Parathyroid adenoma (tissue), 2 donors: ENCODE results near the gene CDYL2.

ENCODE experiments used
- H2AFZ ChIP-seq: fragments of 300-600 bp; sonication (generic); one replicate; pipeline ENCODE4 v1.7.0; 2017; ENCODE audit warnings: antibody characterized with exemption, mild to moderate bottlenecking
- H3K27ac ChIP-seq: fragments of 300-600 bp; sonication (generic); one replicate; pipeline ENCODE4 v1.7.0; 2017
- H3K27me3 ChIP-seq: fragments of 300-600 bp; sonication (generic); one replicate; pipeline ENCODE4 v1.7.0; 2017; ENCODE audit warnings: low read length; ENCODE audit not compliant: control insufficient read depth, insufficient read depth
- H3K36me3 ChIP-seq: fragments of 300-600 bp; sonication (generic); one replicate; pipeline ENCODE4 v1.7.0; 2017; ENCODE audit warnings: low read length; ENCODE audit not compliant: control insufficient read depth, insufficient read depth
- H3K4me1 ChIP-seq: fragments of 300-600 bp; sonication (generic); one replicate; pipeline ENCODE4 v1.7.0; 2017; ENCODE audit warnings: control low read depth
- H3K4me2 ChIP-seq: fragments of 300-600 bp; sonication (generic); one replicate; pipeline ENCODE4 v1.7.0; 2017; ENCODE audit warnings: low read length
- H3K4me3 ChIP-seq: fragments of 300-600 bp; sonication (generic); one replicate; pipeline ENCODE4 v1.7.0; 2017; ENCODE audit warnings: low read depth, low read length
- H3K79me2 ChIP-seq: fragments of 300-600 bp; sonication (generic); one replicate; pipeline ENCODE4 v1.7.0; 2017; ENCODE audit warnings: control low read depth
- H3K9ac ChIP-seq: fragments of 300-600 bp; sonication (generic); one replicate; pipeline ENCODE4 v1.7.0; 2017; ENCODE audit warnings: mild to moderate bottlenecking
- H3K9me3 ChIP-seq: fragments of 300-600 bp; sonication (generic); one replicate; pipeline ENCODE4 v1.7.0; 2017; ENCODE audit warnings: low read length; ENCODE audit not compliant: control insufficient read depth
- CTCF ChIP-seq: fragments of 300-600 bp; sonication (generic); IDR thresholded peaks from one replicate; pipeline ENCODE4 v1.7.0; 2017; ENCODE audit warnings: antibody characterized with exemption, mild to moderate bottlenecking
- donor health status: primary hyperparathyroidism.

CDYL2 gene

DNA sequence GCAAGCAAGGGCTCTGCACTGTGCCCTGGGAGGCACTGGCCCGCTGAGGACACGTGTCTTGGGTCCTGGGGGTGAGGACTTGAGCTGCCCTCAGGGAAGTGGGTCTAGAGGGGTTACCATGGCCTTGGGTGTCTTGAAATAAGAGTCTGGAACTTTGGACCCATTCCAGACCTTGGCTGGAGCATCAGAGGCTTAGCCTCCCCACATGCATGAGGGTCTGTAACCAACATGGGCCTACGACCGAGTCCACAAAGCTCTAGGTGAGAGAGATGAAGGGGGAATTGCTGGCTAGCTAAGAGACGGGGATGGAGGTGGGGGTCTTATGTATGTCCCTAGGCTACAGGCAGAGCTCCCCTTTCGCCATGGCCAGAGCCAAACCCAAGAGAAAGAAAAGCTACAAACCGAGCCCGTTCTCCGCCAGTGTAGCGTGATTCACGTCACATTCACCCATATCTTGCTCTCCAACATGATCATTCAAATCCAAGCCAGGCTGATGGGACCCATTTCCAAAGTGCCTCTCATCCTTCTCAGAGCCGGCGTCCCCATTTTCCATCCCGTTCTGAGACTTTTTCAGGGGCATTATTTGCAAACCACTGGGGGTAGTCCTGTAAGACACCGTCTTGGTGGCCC lies 120.1 kb downstream of the CDYL2 start:
- H3K4me3 ChIP-seq = no peak overlapping the region
- H2AFZ ChIP-seq = no peak overlapping the region
- no peak overlapping the region for H3K27ac ChIP-seq
- H3K4me2 ChIP-seq = no peak overlapping the region
- peaks cover 2% of the 10 kb centered on the region for H3K4me1 ChIP-seq
- TF ChIP-seq CTCF = no peak
- H3K79me2 ChIP-seq = no peaks in the 10 kb centered on the region
- no peaks in the 10 kb centered on the region for H3K36me3 ChIP-seq
- no peak overlapping the region for H3K9ac ChIP-seq
- no peaks in the 10 kb centered on the region for H3K9me3 ChIP-seq
- no peaks in the 10 kb centered on the region for H3K27me3 ChIP-seq

DNA sequence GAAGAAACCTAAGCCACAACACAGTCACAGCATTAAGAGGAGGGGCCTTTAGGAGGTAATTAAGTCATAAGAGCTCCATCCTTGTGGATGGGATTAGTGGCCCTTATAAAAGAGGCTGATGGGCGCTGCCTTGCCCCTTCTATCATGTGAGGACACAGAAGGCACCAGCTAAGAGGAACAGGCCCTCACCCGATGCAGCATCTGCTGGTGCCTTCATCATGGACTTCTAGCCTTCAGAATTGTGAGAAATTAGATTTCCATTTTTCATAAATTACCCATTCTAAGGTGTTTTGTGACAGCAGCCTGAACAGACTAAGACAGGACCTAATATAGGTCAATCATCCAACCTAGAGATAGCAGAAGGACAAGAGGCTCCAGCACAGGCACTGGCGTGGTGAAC lies 120.8 kb downstream of the CDYL2 start:
- Histone ChIP-seq H3K4me1 (no peaks in the 10 kb centered on the region), H3K36me3 (no peaks in the 10 kb centered on the region), H3K27ac (no peak overlapping the region), H3K9ac (no peak overlapping the region), H3K79me2 (no peaks in the 10 kb centered on the region), H3K27me3 (no peaks in the 10 kb centered on the region), H3K4me3 (no peak overlapping the region), H3K9me3 (no peaks in the 10 kb centered on the region), H3K4me2 (no peak overlapping the region), H2AFZ (no peak overlapping the region)
- no peak for TF ChIP-seq CTCF

DNA sequence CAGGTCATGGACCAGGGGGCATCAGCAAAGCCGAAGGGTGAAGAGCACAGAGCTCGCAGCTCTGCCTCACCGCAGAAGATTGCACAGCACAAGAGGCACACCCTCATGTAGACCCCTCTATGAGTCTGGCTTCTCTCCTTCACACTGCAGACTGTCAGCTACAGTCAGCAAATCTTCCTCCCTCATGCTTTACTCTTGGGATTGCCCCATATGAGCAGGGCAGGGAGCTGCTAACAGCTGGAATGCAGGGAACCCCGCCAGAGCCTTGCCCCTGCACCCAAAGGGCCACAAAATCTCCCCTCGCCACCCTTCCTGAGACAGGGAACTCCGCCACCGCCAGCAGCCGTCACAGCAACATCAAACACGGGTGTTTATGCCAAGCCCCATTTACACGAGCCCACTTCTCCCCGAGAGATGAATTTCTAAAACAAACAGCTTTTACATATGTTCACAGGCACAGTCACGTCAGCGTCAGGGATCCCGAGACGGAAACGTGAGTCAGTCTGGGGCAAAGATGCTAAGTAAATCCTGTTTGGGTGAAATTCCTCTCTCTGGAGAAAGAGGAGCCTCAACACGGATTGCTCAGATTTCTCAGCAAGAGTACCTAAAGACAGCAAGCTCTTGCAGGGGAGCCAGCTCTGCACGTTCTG lies 121.9 kb downstream of the CDYL2 start:
- Histone ChIP-seq H3K4me2 (no peak overlapping the region), H3K27ac (no peak overlapping the region), H3K4me1 (no peaks in the 10 kb centered on the region), H3K36me3 (no peaks in the 10 kb centered on the region), H3K9ac (no peak overlapping the region), H3K79me2 (no peaks in the 10 kb centered on the region), H3K4me3 (no peak overlapping the region), H3K27me3 (no peaks in the 10 kb centered on the region), H2AFZ (no peak overlapping the region), H3K9me3 (no peaks in the 10 kb centered on the region)
- TF ChIP-seq CTCF = no peak

DNA sequence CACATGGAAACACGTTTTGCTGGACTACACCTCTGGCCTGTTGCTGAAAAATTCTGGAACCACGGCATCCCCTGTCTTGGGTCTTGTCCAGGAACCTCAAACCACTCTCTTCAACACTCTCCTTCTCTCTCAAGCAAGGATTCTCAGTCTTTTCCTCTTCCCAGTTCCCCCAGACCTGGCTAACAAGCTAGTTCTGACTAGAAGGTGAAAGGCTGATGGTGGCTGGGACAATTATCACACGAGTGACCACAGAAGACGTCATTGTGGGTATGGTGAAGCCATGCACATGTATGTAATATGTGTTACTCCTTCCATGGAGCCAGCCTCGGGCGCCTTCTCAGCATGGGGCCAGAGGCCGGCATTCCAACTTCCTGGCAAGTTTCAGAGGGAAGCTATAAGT lies 123.0 kb downstream of the CDYL2 start:
- Histone ChIP-seq H3K4me1 (no peaks in the 10 kb centered on the region), H3K4me2 (no peak overlapping the region), H3K79me2 (no peaks in the 10 kb centered on the region), H2AFZ (no peak overlapping the region), H3K27me3 (no peaks in the 10 kb centered on the region), H3K27ac (no peak overlapping the region), H3K9ac (no peak overlapping the region), H3K36me3 (no peaks in the 10 kb centered on the region), H3K9me3 (no peaks in the 10 kb centered on the region), H3K4me3 (no peak overlapping the region)
- no peak for TF ChIP-seq CTCF

- Histone ChIP-seq H3K9me3 (no peaks in the 10 kb centered on the region), H3K4me1 (no peaks in the 10 kb centered on the region), H3K27me3 (no peaks in the 10 kb centered on the region), H3K27ac (no peak overlapping the region), H3K36me3 (no peaks in the 10 kb centered on the region), H3K9ac (no peak overlapping the region), H3K79me2 (no peaks in the 10 kb centered on the region), H3K4me3 (no peak overlapping the region), H2AFZ (no peak overlapping the region), H3K4me2 (no peak overlapping the region)
- no peak for TF ChIP-seq CTCF
Measured at GRCh38 chr16:80680839-80681238, 123.6 kb downstream of the CDYL2 start.
